Measurements from ENCODE around the gene PPM1H. TPM values are rescaled to one million over a fixed set of nuclear protein-coding genes. Genes with fewer than 3 reads are reported as not detected.
"Not testable (repeated sequence)": the region's sequence is repeated elsewhere in the genome, so short reads cannot be mapped to it uniquely, and the experiment has no call there.

PPM1H gene
- total RNA-seq, 2 donors from 2014 or later, result 46.4 to 74.4 TPM

- TF ChIP-seq, protein P1, sequence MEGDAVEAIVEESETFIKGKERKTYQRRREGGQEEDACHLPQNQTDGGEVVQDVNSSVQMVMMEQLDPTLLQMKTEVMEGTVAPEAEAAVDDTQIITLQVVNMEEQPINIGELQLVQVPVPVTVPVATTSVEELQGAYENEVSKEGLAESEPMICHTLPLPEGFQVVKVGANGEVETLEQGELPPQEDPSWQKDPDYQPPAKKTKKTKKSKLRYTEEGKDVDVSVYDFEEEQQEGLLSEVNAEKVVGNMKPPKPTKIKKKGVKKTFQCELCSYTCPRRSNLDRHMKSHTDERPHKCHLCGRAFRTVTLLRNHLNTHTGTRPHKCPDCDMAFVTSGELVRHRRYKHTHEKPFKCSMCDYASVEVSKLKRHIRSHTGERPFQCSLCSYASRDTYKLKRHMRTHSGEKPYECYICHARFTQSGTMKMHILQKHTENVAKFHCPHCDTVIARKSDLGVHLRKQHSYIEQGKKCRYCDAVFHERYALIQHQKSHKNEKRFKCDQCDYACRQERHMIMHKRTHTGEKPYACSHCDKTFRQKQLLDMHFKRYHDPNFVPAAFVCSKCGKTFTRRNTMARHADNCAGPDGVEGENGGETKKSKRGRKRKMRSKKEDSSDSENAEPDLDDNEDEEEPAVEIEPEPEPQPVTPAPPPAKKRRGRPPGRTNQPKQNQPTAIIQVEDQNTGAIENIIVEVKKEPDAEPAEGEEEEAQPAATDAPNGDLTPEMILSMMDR (conservative IDR thresholded peaks at IDR 0.05), result no peak
- H3K4me1 Mint-ChIP-seq, result peaks cover 2% of the 10 kb centered on the region
Measured at GRCh38 chr12:62966990-62967506, 32.1 kb upstream of the PPM1H start.

DNA sequence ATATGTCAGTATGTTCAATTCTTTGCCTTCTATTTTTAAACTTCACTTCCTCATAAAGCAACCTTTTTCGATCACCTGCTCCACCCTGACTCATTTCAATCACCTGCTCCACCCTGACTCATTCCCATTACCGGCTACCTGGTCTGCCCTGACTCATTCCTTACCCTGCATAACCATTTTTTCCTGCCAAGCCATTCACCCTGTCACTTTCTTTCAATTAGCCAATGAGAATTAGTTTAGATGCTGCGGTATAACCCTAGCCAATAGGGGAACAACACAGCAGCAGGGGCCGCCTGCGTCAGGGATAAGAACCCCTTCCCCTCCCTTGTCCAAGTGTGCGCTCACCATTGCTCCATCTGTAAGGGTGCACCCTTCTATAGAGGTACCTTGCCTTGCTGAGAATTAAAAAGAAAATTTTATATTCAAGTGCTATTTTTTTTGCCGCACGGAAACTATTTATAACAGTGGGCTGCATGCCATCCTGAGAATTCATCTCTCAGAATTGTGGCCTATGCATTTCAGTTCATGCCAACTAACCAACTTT is 31.6 kb upstream of the PPM1H start:
- H3K4me1 ChIP-seq (ENCODE audit: control insufficient read depth, insufficient read depth, low read length); H3K27ac ChIP-seq (ENCODE audit: low read depth, low read length); H3K4me3 Mint-ChIP-seq; H3K9me3 ChIP-seq (ENCODE audit: control insufficient read depth, low read length); H3K9ac ChIP-seq (ENCODE audit: extremely low read depth, low read length, poor library complexity, severe bottlenecking); H3K4me3 ChIP-seq (ENCODE audit: low read length); H3K36me3 Mint-ChIP-seq (ENCODE audit: low read depth); DNase-seq; H3K36me3 ChIP-seq (ENCODE audit: control insufficient read depth, insufficient read depth, low read length); H3K4me1 Mint-ChIP-seq; H3K9me3 Mint-ChIP-seq; H3K27ac Mint-ChIP-seq; H3K27me3 ChIP-seq (ENCODE audit: control insufficient read depth, insufficient read depth, low read length, poor library complexity, severe bottlenecking): not testable (repeated sequence)
- peaks cover 18% of the 10 kb centered on the region for H3K27me3 Mint-ChIP-seq (ENCODE audit: insufficient read depth)
- 91 to 95% methylated on average over 4 to 7 of the region's 8 CpGs for WGBS, 2 experiments (ENCODE audit: insufficient coverage in 1 of 2, insufficient read length in 1 of 2)

More at GRCh38 chr12:62966990-62967506, 32.1 kb upstream of the PPM1H start:
- Mint-ChIP-seq H3K36me3 (ENCODE audit: low read depth) (no peaks in the 10 kb centered on the region), H3K9me3 (no peaks in the 10 kb centered on the region), H3K27me3 (ENCODE audit: insufficient read depth) (peaks cover 20% of the 10 kb centered on the region), H3K27ac (no peak overlapping the region), H3K4me3 (no peak overlapping the region)
- Histone ChIP-seq H3K9me3 (ENCODE audit: control insufficient read depth, low read length) (no peaks in the 10 kb centered on the region), H3K4me1 (ENCODE audit: control insufficient read depth, insufficient read depth, low read length) (no peaks in the 10 kb centered on the region), H3K36me3 (ENCODE audit: control insufficient read depth, insufficient read depth, low read length) (no peaks in the 10 kb centered on the region), H3K9ac (ENCODE audit: extremely low read depth, low read length, poor library complexity, severe bottlenecking) (no peak overlapping the region), H3K4me3 (ENCODE audit: low read length) (no peak overlapping the region), H3K27ac (ENCODE audit: low read depth, low read length) (no peak overlapping the region), H3K27me3 (ENCODE audit: control insufficient read depth, insufficient read depth, low read length, poor library complexity, severe bottlenecking) (no peaks in the 10 kb centered on the region)
- no peak for DNase-seq

DNA sequence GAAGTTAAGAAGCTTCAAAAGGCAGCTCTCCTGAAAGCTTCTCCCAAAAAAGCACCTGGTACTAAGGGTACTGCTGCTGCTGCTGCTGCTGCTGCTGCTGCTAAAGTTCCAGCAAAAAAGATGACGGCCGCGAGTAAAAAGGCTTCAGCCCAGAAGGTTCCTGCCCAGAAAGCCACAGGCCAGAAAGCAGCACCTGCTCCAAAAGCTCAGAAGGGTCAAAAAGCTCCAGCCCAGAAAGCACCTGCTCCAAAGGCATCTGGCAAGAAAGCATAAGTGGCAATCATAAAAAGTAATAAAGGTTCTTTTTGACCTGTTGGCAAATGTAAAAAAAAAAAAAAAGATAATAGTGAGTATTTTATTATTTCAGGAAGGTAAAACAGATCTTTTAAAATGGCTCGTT is 30.8 kb upstream of the PPM1H start:
- H3K27ac ChIP-seq (ENCODE audit: low read depth, low read length); H3K9me3 Mint-ChIP-seq: not testable (repeated sequence)
- whole genome bisulfite sequencing, 2 experiments (ENCODE audit: insufficient coverage in 1 of 2, insufficient read length in 1 of 2), result 94 to 100% methylated on average over 3 of the region's 4 CpGs

DNA sequence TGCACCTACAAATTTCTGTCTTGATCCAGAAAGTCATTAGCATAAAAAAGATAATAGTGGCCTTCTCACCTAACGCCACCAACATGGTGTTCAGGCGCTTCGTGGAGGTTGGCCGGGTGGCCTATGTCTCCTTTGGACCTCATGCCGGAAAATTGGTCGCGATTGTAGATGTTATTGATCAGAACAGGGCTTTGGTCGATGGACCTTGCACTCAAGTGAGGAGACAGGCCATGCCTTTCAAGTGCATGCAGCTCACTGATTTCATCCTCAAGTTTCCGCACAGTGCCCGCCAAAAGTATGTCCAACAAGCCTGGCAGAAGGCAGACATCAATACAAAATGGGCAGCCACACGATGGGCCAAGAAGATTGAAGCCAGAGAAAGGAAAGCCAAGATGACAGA is 30.3 kb upstream of the PPM1H start:
- H3K9me3 ChIP-seq (ENCODE audit: control insufficient read depth, low read length); H3K4me3 ChIP-seq (ENCODE audit: low read length); H3K9me3 Mint-ChIP-seq; H3K4me3 Mint-ChIP-seq; H3K4me1 ChIP-seq (ENCODE audit: control insufficient read depth, insufficient read depth, low read length); H3K27ac Mint-ChIP-seq; H3K27me3 ChIP-seq (ENCODE audit: control insufficient read depth, insufficient read depth, low read length, poor library complexity, severe bottlenecking); DNase-seq; H3K27ac ChIP-seq (ENCODE audit: low read depth, low read length); H3K36me3 ChIP-seq (ENCODE audit: control insufficient read depth, insufficient read depth, low read length); H3K36me3 Mint-ChIP-seq (ENCODE audit: low read depth); H3K4me1 Mint-ChIP-seq; H3K9ac ChIP-seq (ENCODE audit: extremely low read depth, low read length, poor library complexity, severe bottlenecking): not testable (repeated sequence)
- H3K27me3 Mint-ChIP-seq (ENCODE audit: insufficient read depth), result peaks cover 14% of the 10 kb centered on the region
- 89 to 95% methylated on average over 11 of the region's 11 CpGs for WGBS, 2 experiments (ENCODE audit: insufficient coverage in 1 of 2, insufficient read length in 1 of 2)

More for the DNA sequence above, 30.8 kb upstream of the PPM1H start:
- not testable (repeated sequence) for H3K27me3 ChIP-seq (ENCODE audit: control insufficient read depth, insufficient read depth, low read length, poor library complexity, severe bottlenecking); H3K4me1 Mint-ChIP-seq; H3K9me3 ChIP-seq (ENCODE audit: control insufficient read depth, low read length); H3K4me3 Mint-ChIP-seq; DNase-seq; H3K4me3 ChIP-seq (ENCODE audit: low read length); H3K36me3 ChIP-seq (ENCODE audit: control insufficient read depth, insufficient read depth, low read length); H3K36me3 Mint-ChIP-seq (ENCODE audit: low read depth); H3K4me1 ChIP-seq (ENCODE audit: control insufficient read depth, insufficient read depth, low read length); H3K9ac ChIP-seq (ENCODE audit: extremely low read depth, low read length, poor library complexity, severe bottlenecking); H3K27ac Mint-ChIP-seq
- H3K27me3 Mint-ChIP-seq (ENCODE audit: insufficient read depth), result peaks cover 15% of the 10 kb centered on the region

Measured in endodermal cell (in vitro differentiated cells).